Smooth muscle cell (in vitro differentiated cells): ENCODE measurements around the gene ATP2B1. TPM values are rescaled to one million over a fixed set of nuclear protein-coding genes. Genes with fewer than 3 reads are reported as not detected.

Experiments
- DNase-seq: peaks from one replicate; lab custom pipeline; 2025; ENCODE audit not compliant: unreplicated experiment; lab: John Stamatoyannopoulos, UW
- H2AFZ ChIP-seq: fragments of 200-600 bp; sonication (generic); 2 replicates; pipeline ENCODE4 v1.6.0; 2016; ENCODE audit warnings: antibody characterized with exemption, low read depth, mild to moderate bottlenecking
- H3F3A ChIP-seq: fragments of 200-600 bp; sonication (generic); 2 replicates; pipeline ENCODE4 v1.6.0; 2017; ENCODE audit warnings: antibody characterized with exemption, low read depth
- H3K27ac ChIP-seq: fragments of 200-600 bp; sonication (generic); 2 replicates; pipeline ENCODE4 v1.5.1; 2016; ENCODE audit warnings: low read depth, mild to moderate bottlenecking
- H3K27me3 ChIP-seq: fragments of 200-600 bp; sonication (generic); 2 replicates; pipeline ENCODE4 v1.6.1; 2016; ENCODE audit warnings: low read depth, mild to moderate bottlenecking
- H3K36me3 ChIP-seq: fragments of 200-600 bp; sonication (generic); 2 replicates; pipeline ENCODE4 v1.5.1; 2016; ENCODE audit warnings: low read depth
- H3K4me1 ChIP-seq: fragments of 200-600 bp; sonication (generic); 2 replicates; pipeline ENCODE4 v1.5.1; 2016; ENCODE audit warnings: low read depth
- H3K4me2 ChIP-seq: fragments of 200-600 bp; sonication (generic); 2 replicates; pipeline ENCODE4 v1.6.0; 2016; ENCODE audit warnings: mild to moderate bottlenecking
- H3K4me3 ChIP-seq: fragments of 200-600 bp; sonication (generic); 2 replicates; pipeline ENCODE4 v1.5.1; 2016; ENCODE audit warnings: mild to moderate bottlenecking
- H3K79me2 ChIP-seq: fragments of 200-600 bp; sonication (generic); 2 replicates; pipeline ENCODE4 v1.6.0; 2016; ENCODE audit warnings: low read depth, mild to moderate bottlenecking
- H3K9ac ChIP-seq: fragments of 200-600 bp; sonication (generic); 2 replicates; pipeline ENCODE4 v1.6.0; 2016; ENCODE audit warnings: low read depth
- H3K9me3 ChIP-seq: fragments of 200-600 bp; sonication (generic); replicated peaks from 2 replicates; pipeline ENCODE4 v1.5.1; 2016; ENCODE audit warnings: low read depth
- H4K20me1 ChIP-seq: fragments of 200-600 bp; sonication (generic); 2 replicates; pipeline ENCODE4 v1.6.0; 2016; ENCODE audit warnings: low read depth
- CTCF ChIP-seq: fragments of 200-600 bp; sonication (generic); IDR thresholded peaks from 2 replicates; pipeline ENCODE4 v1.5.1; 2017; ENCODE audit warnings: borderline replicate concordance, mild to moderate bottlenecking, antibody characterized with exemption; ENCODE audit not compliant: insufficient read depth, poor library complexity, severe bottlenecking
- WGBS: methylation state at CpG from one replicate; pipeline ENCODE4 v1.1.7; 2016; ENCODE audit warnings: low lambda C conversion rate; 5-methylcytosine and 5-hydroxymethylcytosine counted together
- polyA plus RNA-seq: library from polyadenylated mRNA; unstranded; fragments of >200 nt; fragmentation: Nextera tagmentation; extraction: Ambion mirVana; gene quantifications from 2 replicates; pipeline ENCODE4 v1.2.1, GENCODE V29; 2016
- total RNA-seq: library from RNA; depleted of rRNA; stranded (reverse); fragments of >200 nt; gene quantifications from 2 replicates; pipeline ENCODE4 v1.2.3, GENCODE V29; 2014

The ATP2B1 gene
- total and polyA plus RNA-seq, 2 experiments from 2014 or later, result 42.8 to 70.1 TPM

- H3K27me3 ChIP-seq, result no peaks in the 10 kb centered on the region
- peaks cover 10% of the 10 kb centered on the region for H3F3A ChIP-seq
- no peak for TF ChIP-seq CTCF
- peaks cover 9% of the 10 kb centered on the region for H3K9me3 ChIP-seq
- peaks cover 16% of the 10 kb centered on the region for H3K4me1 ChIP-seq
- WGBS, result 94% methylated on average over 1 of the region's 1 CpG
- H3K4me2 ChIP-seq, result no peak overlapping the region
- H3K36me3 ChIP-seq, result no peaks in the 10 kb centered on the region
- H3K4me3 ChIP-seq, result no peak overlapping the region
- no peak for DNase-seq
- H2AFZ ChIP-seq, result no peak overlapping the region
- H3K79me2 ChIP-seq, result peaks cover 94% of the 10 kb centered on the region
- no peak overlapping the region for H3K27ac ChIP-seq
- H4K20me1 ChIP-seq, result peaks cover 65% of the 10 kb centered on the region
- H3K9ac ChIP-seq, result no peak overlapping the region
Measured at GRCh38 chr12:89657739-89658138, 50.9 kb downstream of the ATP2B1 start.

- no peak overlapping the region for H3K4me2 ChIP-seq
- H3K4me3 ChIP-seq, result no peak overlapping the region
- peaks cover 94% of the 10 kb centered on the region for H3K79me2 ChIP-seq
- DNase-seq, result no peak
- peaks cover 10% of the 10 kb centered on the region for H3F3A ChIP-seq
- no peak overlapping the region for H2AFZ ChIP-seq
- peaks cover 9% of the 10 kb centered on the region for H3K9me3 ChIP-seq
- H3K4me1 ChIP-seq, result peaks cover 10% of the 10 kb centered on the region
- H4K20me1 ChIP-seq, result peaks cover 58% of the 10 kb centered on the region
- H3K27me3 ChIP-seq, result no peaks in the 10 kb centered on the region
- no peak overlapping the region for H3K27ac ChIP-seq
- no peak overlapping the region for H3K9ac ChIP-seq
- no peak for TF ChIP-seq CTCF
- 91% methylated on average over 2 of the region's 2 CpGs for WGBS
- H3K36me3 ChIP-seq, result no peaks in the 10 kb centered on the region
Measured at GRCh38 chr12:89657066-89657465, 51.6 kb downstream of the ATP2B1 start.

GRCh38 chr12:89655841-89656240 is 52.8 kb downstream of the ATP2B1 start:
- H3K9me3 ChIP-seq, result peaks cover 9% of the 10 kb centered on the region
- H3K36me3 ChIP-seq, result peaks cover under 1% of the 10 kb centered on the region
- WGBS, result 95% methylated on average over 1 of the region's 1 CpG
- peaks cover 10% of the 10 kb centered on the region for H3F3A ChIP-seq
- no peak overlapping the region for H3K27ac ChIP-seq
- H3K79me2 ChIP-seq, result peaks cover 94% of the 10 kb centered on the region
- DNase-seq, result no peak
- no peaks in the 10 kb centered on the region for H3K27me3 ChIP-seq
- peaks cover 48% of the 10 kb centered on the region for H4K20me1 ChIP-seq
- no peak for TF ChIP-seq CTCF
- H3K9ac ChIP-seq, result no peak overlapping the region
- H2AFZ ChIP-seq, result no peak overlapping the region
- peaks cover 8% of the 10 kb centered on the region for H3K4me1 ChIP-seq
- H3K4me2 ChIP-seq, result no peak overlapping the region
- H3K4me3 ChIP-seq, result no peak overlapping the region

- H3F3A ChIP-seq, result peaks cover 25% of the 10 kb centered on the region
- peaks cover 9% of the 10 kb centered on the region for H3K9me3 ChIP-seq
- H3K4me1 ChIP-seq, result peaks cover 7% of the 10 kb centered on the region
- no peaks in the 10 kb centered on the region for H3K27me3 ChIP-seq
- H3K9ac ChIP-seq, result no peak overlapping the region
- no peak for TF ChIP-seq CTCF
- DNase-seq, result no peak
- no peak overlapping the region for H2AFZ ChIP-seq
- H3K27ac ChIP-seq, result no peak overlapping the region
- H3K4me3 ChIP-seq, result no peak overlapping the region
- no peak overlapping the region for H3K4me2 ChIP-seq
- H4K20me1 ChIP-seq, result peaks cover 40% of the 10 kb centered on the region
- peaks cover 5% of the 10 kb centered on the region for H3K36me3 ChIP-seq
- H3K79me2 ChIP-seq, result peaks cover 75% of the 10 kb centered on the region
- WGBS, result 91% methylated on average over 4 of the region's 4 CpGs
Measured at GRCh38 chr12:89651192-89651591, 57.4 kb downstream of the ATP2B1 start.
